H1 (cell line): ENCODE results near the gene AKR1C2. TPM values are rescaled to one million over a fixed set of nuclear protein-coding genes. Genes with fewer than 3 reads are reported as not detected.
"Not testable (repeated sequence)": the region's sequence is repeated elsewhere in the genome, so short reads cannot be mapped to it uniquely, and the experiment has no call there.

Experiments
- CTCF ChIA-PET: fragments of 300-600 bp; sonication (Branson Sonifier 250); formaldehyde crosslinking; loops from one replicate; lab custom pipeline; 2021; ENCODE audit not compliant: partially characterized antibody; lab: Charles Lee
- POLR2A ChIA-PET: fragments of 300-600 bp; sonication (Branson Sonifier 250); formaldehyde crosslinking; loops from one replicate; lab custom pipeline; 2021; ENCODE audit warnings: inconsistent platforms; ENCODE audit not compliant: partially characterized antibody; lab: Charles Lee
- DNase-seq, 2 experiments: peaks; one replicate each; pipeline versions ENCODE4 v3.0.0 to v3.0.0-alpha.2; 2010 to 2022; ENCODE audit warnings: low spot score in 2 of 2, low read depth in 1 of 2, mixed read lengths in 1 of 2
- FAIRE-seq: peaks from 2 replicates; lab custom pipeline; 2011; peaks lifted over from hg19 to GRCh38; lab: Jason Lieb, UNC
- H2AFZ ChIP-seq: 2 replicates; pipeline ENCODE4 v1.8.1; 2012; ENCODE audit warnings: low read length, inconsistent platforms
- H2AK5ac ChIP-seq: 2 replicates; pipeline ENCODE4 v1.6.1; 2013; ENCODE audit warnings: low read depth, low read length
- H2BK120ac ChIP-seq: replicated peaks from 2 replicates; pipeline ENCODE3; 2013; ENCODE audit warnings: low read depth, low read length, inconsistent platforms
- H2BK12ac ChIP-seq: 2 replicates; pipeline ENCODE4 v1.6.1; 2013; ENCODE audit warnings: low read depth, low read length
- H2BK15ac ChIP-seq: 2 replicates; pipeline ENCODE4 v1.6.1; 2013; ENCODE audit warnings: low read length
- H2BK20ac ChIP-seq: 2 replicates; pipeline ENCODE4 v1.6.1; 2013; ENCODE audit warnings: low read length
- H2BK5ac ChIP-seq: 2 replicates; pipeline ENCODE4 v1.6.1; 2013; ENCODE audit warnings: low read depth, low read length
- H3K14ac ChIP-seq: 2 replicates; pipeline ENCODE4 v1.6.1; 2013; ENCODE audit warnings: inconsistent platforms; ENCODE audit not compliant: insufficient read length
- H3K18ac ChIP-seq: 2 replicates; pipeline ENCODE4 v1.6.1; 2013; ENCODE audit warnings: low read length; ENCODE audit errors: extremely low read depth
- H3K23ac ChIP-seq: 2 replicates; pipeline ENCODE4 v1.6.1; 2013; ENCODE audit warnings: inconsistent platforms; ENCODE audit not compliant: insufficient read length
- H3K23me2 ChIP-seq: 2 replicates; pipeline ENCODE4 v1.6.1; 2013; ENCODE audit warnings: low read depth, low read length
- H3K27ac ChIP-seq: 2 replicates; pipeline ENCODE4 v1.6.1; 2011; ENCODE audit warnings: low read depth, low read length, inconsistent platforms
- H3K27me3 ChIP-seq, 4 experiments: replicated peaks in 1 of 4; 1 replicate in 1 of 4; 2 replicates in 3 of 4; pipeline versions ENCODE4 v1.6.1 to v1.8.1; 2011 to 2013; ENCODE audit warnings: low read length in 3 of 4, mild to moderate bottlenecking in 3 of 4, inconsistent platforms in 2 of 4, mixed read lengths in 2 of 4, moderate library complexity in 1 of 4; ENCODE audit not compliant: control insufficient read depth in 3 of 4, insufficient read depth in 3 of 4; ENCODE audit errors: extremely low read depth in 1 of 4
- H3K36me3 ChIP-seq, 4 experiments: 2 replicates each; pipeline versions ENCODE4 v1.6.1 to v1.8.1; 2011 to 2013; ENCODE audit warnings: mild to moderate bottlenecking in 4 of 4, low read length in 3 of 4, moderate library complexity in 2 of 4, control low read depth in 1 of 4, inconsistent platforms in 1 of 4; ENCODE audit not compliant: insufficient read depth in 4 of 4, control insufficient read depth in 2 of 4
- H3K4ac ChIP-seq: replicated peaks from 2 replicates; pipeline ENCODE3; 2013; ENCODE audit warnings: low read length, low read depth, mixed read lengths, inconsistent platforms; ENCODE audit not compliant: insufficient read length
- H3K4me1 ChIP-seq, 4 experiments: replicated peaks in 1 of 4; 1 replicate in 1 of 4; 2 replicates in 3 of 4; pipeline versions ENCODE4 v1.6.1 to v1.8.1; 2011 to 2013; ENCODE audit warnings: low read length in 3 of 4, inconsistent platforms in 2 of 4, mixed read lengths in 1 of 4; ENCODE audit not compliant: insufficient read depth in 4 of 4, control insufficient read depth in 3 of 4
- H3K4me2 ChIP-seq, 2 experiments: 2 replicates each; pipeline versions ENCODE4 v1.6.1 to v1.8.1; 2011 to 2013; ENCODE audit warnings: low read depth in 2 of 2, low read length in 2 of 2, control low read depth in 1 of 2, inconsistent platforms in 1 of 2, mild to moderate bottlenecking in 1 of 2; ENCODE audit not compliant: insufficient read depth in 1 of 2
- H3K4me3 ChIP-seq, 4 experiments: fragments of 200-600, 300-600 bp in 1 of 4; sonication (generic), shearing (Covaris generic), sonication (Bioruptor Twin) in 1 of 4; 2 replicates each; pipeline versions ENCODE4 v1.5.1 to v1.8.1; 2011 to 2016; ENCODE audit warnings: low read length in 4 of 4, low read depth in 3 of 4, control low read depth in 2 of 4, inconsistent platforms in 2 of 4, mild to moderate bottlenecking in 2 of 4, mixed read lengths in 1 of 4, moderate library complexity in 1 of 4; ENCODE audit not compliant: insufficient read depth in 2 of 4; ENCODE audit errors: extremely low read depth in 1 of 4
- H3K56ac ChIP-seq: replicated peaks from 2 replicates; pipeline ENCODE3; 2013; ENCODE audit warnings: low read depth, mild to moderate bottlenecking, mixed read lengths, low read length, inconsistent platforms; ENCODE audit not compliant: insufficient read length
- H3K79me1 ChIP-seq: 2 replicates; pipeline ENCODE4 v1.6.1; 2013; ENCODE audit warnings: low read depth, low read length, control low read depth
- H3K79me2 ChIP-seq, 2 experiments: 2 replicates each; pipeline versions ENCODE4 v1.6.1 to v1.8.1; 2012 to 2013; ENCODE audit warnings: low read length in 2 of 2, mild to moderate bottlenecking in 2 of 2, inconsistent platforms in 1 of 2; ENCODE audit not compliant: insufficient read depth in 2 of 2, control insufficient read depth in 1 of 2
- H3K9ac ChIP-seq, 4 experiments: replicated peaks in 1 of 4; 1 replicate in 1 of 4; 2 replicates in 3 of 4; pipeline versions ENCODE4 v1.6.1 to v1.8.1; 2011 to 2013; ENCODE audit warnings: low read depth in 3 of 4, low read length in 3 of 4, control low read depth in 2 of 4, mild to moderate bottlenecking in 2 of 4, moderate library complexity in 2 of 4, inconsistent platforms in 1 of 4; ENCODE audit errors: extremely low read depth in 1 of 4
- H3K9me3 ChIP-seq, 2 experiments: 2 replicates each; pipeline versions ENCODE4 v1.6.1 to v1.8.1; 2012 to 2013; ENCODE audit warnings: mild to moderate bottlenecking in 2 of 2, moderate library complexity in 2 of 2, control low read depth in 1 of 2, inconsistent platforms in 1 of 2, low read depth in 1 of 2, low read length in 1 of 2, mixed read lengths in 1 of 2; ENCODE audit not compliant: insufficient read depth in 2 of 2
- H4K20me1 ChIP-seq, 2 experiments: replicated peaks in 1 of 2; 2 replicates each; pipeline versions ENCODE3 to v1.8.1; 2011 to 2013; ENCODE audit warnings: inconsistent platforms in 2 of 2, low read length in 2 of 2, mild to moderate bottlenecking in 1 of 2; ENCODE audit not compliant: insufficient read depth in 2 of 2, control insufficient read depth in 1 of 2
- H4K5ac ChIP-seq: 2 replicates; pipeline ENCODE4 v1.6.1; 2013; ENCODE audit warnings: low read length, low read depth, mixed read lengths, inconsistent platforms; ENCODE audit not compliant: insufficient read length
- H4K8ac ChIP-seq: 2 replicates; pipeline ENCODE4 v1.8.0; 2013; ENCODE audit warnings: mild to moderate bottlenecking, moderate library complexity, low read length, inconsistent platforms; ENCODE audit not compliant: insufficient read depth; ENCODE audit errors: extremely low read depth
- H4K91ac ChIP-seq: replicated peaks from 2 replicates; pipeline ENCODE3; 2013; ENCODE audit warnings: low read length, mixed read lengths, inconsistent platforms; ENCODE audit not compliant: insufficient read length
- WGBS, 2 experiments: shearing (Covaris generic) in 1 of 2; methylation state at CpG; one replicate each; pipeline versions ENCODE4 v1.1.6 to v1.1.7; 2013 to 2015; ENCODE audit warnings: low lambda C conversion rate in 2 of 2, mixed read lengths in 2 of 2, inconsistent platforms in 1 of 2, low coverage in 1 of 2, missing lambda C conversion rate in 1 of 2; ENCODE audit not compliant: insufficient replicate concordance in 2 of 2, insufficient coverage in 1 of 2, insufficient read length in 1 of 2; ENCODE audit errors: extremely low coverage in 1 of 2, missing lambda C conversion rate in 1 of 2; 5-methylcytosine and 5-hydroxymethylcytosine counted together
- polyA plus RNA-seq, 7 experiments: library from polyadenylated mRNA; depleted of rRNA in 3 of 7; stranded (reverse) in 5 of 7; unstranded in 2 of 7; fragments of >200 nt in 5 of 7; fragments of 200-250 nt in 2 of 7; gene quantifications; 1 replicate in 5 of 7; 2 replicates in 1 of 7; 4 replicates in 1 of 7; pipeline versions ENCODE4 v1.2.1 to v1.2.3, GENCODE V29; 2011 to 2013; ENCODE audit warnings: missing spikeins in 2 of 7, mixed read lengths in 2 of 7
- total RNA-seq: library from RNA; stranded (reverse); fragmentation: NEBNext Ultra II Directional; extraction: Animal tissue kit (Norgen Biotek cat#: 25700); gene quantifications from 2 replicates; pipeline ENCODE4 v1.2.1, GENCODE V29; 2021

Gene AKR1C2
- total and polyA plus RNA-seq, 2 of the 8 experiments (the other 6 are each of a cell fraction or from before 2014, with no cell fraction given), result 0.77 to 1.2 TPM

- H3K79me1 ChIP-seq, H2BK5ac ChIP-seq, H4K20me1 ChIP-seq, H3K56ac ChIP-seq, H3K9ac ChIP-seq, H4K5ac ChIP-seq, H3K23ac ChIP-seq, H2BK20ac ChIP-seq, H2BK12ac ChIP-seq, H3K4me2 ChIP-seq, H3K18ac ChIP-seq, H3K4ac ChIP-seq, H3K79me2 ChIP-seq, H3K4me3 ChIP-seq, H3K36me3 ChIP-seq, H4K91ac ChIP-seq, POLR2A ChIA-PET, H3K23me2 ChIP-seq, H3K27me3 ChIP-seq, H2BK15ac ChIP-seq, FAIRE-seq, H2BK120ac ChIP-seq, H3K27ac ChIP-seq, H3K4me1 ChIP-seq, H2AFZ ChIP-seq, H2AK5ac ChIP-seq, DNase-seq, H3K14ac ChIP-seq, H3K9me3 ChIP-seq, H4K8ac ChIP-seq: not testable (repeated sequence)
- CTCF ChIA-PET, result interaction anchor here (1.0 kb wide), 1 partner anchor 116 kb away, joined by 4 read pairs; no protein-coding TSS in a partner anchor
- WGBS, 2 experiments, result 92% methylated on average over 4 of the region's 4 CpGs; no CpG with 5 or more reads in 1 of the 2 experiments
Observed at GRCh38 chr10:4965763-4966162, 37.9 kb downstream of the AKR1C2 start.

- H3K4me3 ChIP-seq, H3K79me2 ChIP-seq, H2AK5ac ChIP-seq, H3K18ac ChIP-seq, H3K23me2 ChIP-seq, H2BK20ac ChIP-seq, H4K20me1 ChIP-seq, CTCF ChIA-PET, H3K4me2 ChIP-seq, DNase-seq, H2BK120ac ChIP-seq, H3K36me3 ChIP-seq, H2BK15ac ChIP-seq, H3K79me1 ChIP-seq, H3K27me3 ChIP-seq, H3K9ac ChIP-seq, H3K27ac ChIP-seq, H3K9me3 ChIP-seq, H3K14ac ChIP-seq, H4K91ac ChIP-seq, H3K4me1 ChIP-seq, H4K5ac ChIP-seq, H2AFZ ChIP-seq, H3K23ac ChIP-seq, FAIRE-seq, H4K8ac ChIP-seq, H3K4ac ChIP-seq, H3K56ac ChIP-seq, H2BK5ac ChIP-seq, H2BK12ac ChIP-seq: not testable (repeated sequence)
- WGBS, 2 experiments, result 21% methylated on average over 1 of the region's 4 CpGs; no CpG with 5 or more reads in 1 of the 2 experiments
- POLR2A ChIA-PET, result interaction anchor here (0.7 kb wide), 1 partner anchor 132 kb away, joined by 3 read pairs; no protein-coding TSS in a partner anchor
Observed at GRCh38 chr10:4963815-4964154, 39.9 kb downstream of the AKR1C2 start.
